Breast epithelium (tissue), 4 donors: ENCODE data around the gene BAIAP3. TPM values are rescaled to one million over a fixed set of nuclear protein-coding genes. Genes with fewer than 3 reads are reported as not detected.

Experiments used
- DNase-seq, 2 donors: peaks; one replicate each; pipeline ENCODE4 v3.0.0-alpha.2; 2019; ENCODE audit warnings: low spot score in 2 of 2
- H3K27ac ChIP-seq, 2 donors: fragments of 200-600 bp; sonication (generic) in 1 of 2; one replicate each; pipeline ENCODE4 v1.5.1; 2016 to 2019; ENCODE audit warnings: mild to moderate bottlenecking in 1 of 2
- H3K27me3 ChIP-seq, 2 donors: fragments of 200-600 bp; sonication (generic) in 1 of 2; one replicate each; pipeline versions ENCODE4 v1.5.1 to v1.6.0; 2017 to 2019; ENCODE audit warnings: control low read depth in 1 of 2, mild to moderate bottlenecking in 1 of 2
- H3K36me3 ChIP-seq: fragments of 200-600 bp; one replicate; pipeline ENCODE4 v1.5.1; 2019
- H3K4me1 ChIP-seq, 2 donors: fragments of 200-600 bp; sonication (generic); one replicate each; pipeline ENCODE4 v1.5.1; 2016 to 2019; ENCODE audit warnings: control low read depth in 1 of 2
- H3K4me3 ChIP-seq, 3 donors: fragments of 200-600 bp; sonication (generic); 1 replicate in 2 of 3; 2 replicates in 1 of 3; pipeline ENCODE4 v1.5.1; 2016 to 2019; ENCODE audit warnings: mild to moderate bottlenecking in 3 of 3, moderate library complexity in 2 of 3
- H3K9me3 ChIP-seq, 2 donors: fragments of 200-600 bp; sonication (generic) in 1 of 2; one replicate each; pipeline ENCODE4 v1.5.1; 2016 to 2019; ENCODE audit warnings: control low read depth in 1 of 2
- POLR2A ChIP-seq: fragments of 450-650 bp; IDR thresholded peaks from one replicate; pipeline ENCODE4 v1.6.1; 2016; ENCODE audit warnings: antibody characterized with exemption, mild to moderate bottlenecking, moderate library complexity
- POLR2AphosphoS5 ChIP-seq, 3 donors: sonication (generic); formaldehyde crosslinking; IDR thresholded peaks; one replicate each; pipeline ENCODE4 v1.6.1; 2017; ENCODE audit warnings: antibody characterized with exemption in 3 of 3
- intact Hi-C: fragments of 100-400 bp; cut with DNase I; formaldehyde crosslinking; loops from one replicate; pipeline ENCODE4 v1.15.1; 2023; ENCODE audit warnings: low total_unique reads
- total RNA-seq, 3 donors: library from RNA; depleted of rRNA; stranded (reverse); fragments of >200 nt; gene quantifications; one replicate each; pipeline ENCODE4 v1.1.0, GENCODE V29; 2016
- TF ChIP-seq, protein P1 (sequence below), 3 donors: fragments of 450-650 bp; IDR thresholded peaks; one replicate each; pipeline ENCODE4 v1.5.1; 2016 to 2017; ENCODE audit warnings: antibody characterized with exemption in 3 of 3, mild to moderate bottlenecking in 3 of 3, moderate library complexity in 3 of 3

Gene BAIAP3
- total RNA-seq, 3 donors from 2014 or later, result 2.7 to 8.2 (median 7.3) TPM

GRCh38 chr16:1390239-1390779 is 56.9 kb downstream of the BAIAP3 start:
- Histone ChIP-seq H3K36me3 (no peaks in the 10 kb centered on the region), H3K9me3 (no peaks in the 10 kb centered on the region), H3K27me3 (no peaks in the 10 kb centered on the region), H3K27ac (no peak overlapping the region), H3K4me1 (no peaks in the 10 kb centered on the region), H3K4me3 (no peak overlapping the region)
- intact Hi-C loops, result no loop called here
- no peak for DNase-seq
- TF ChIP-seq, protein P1, sequence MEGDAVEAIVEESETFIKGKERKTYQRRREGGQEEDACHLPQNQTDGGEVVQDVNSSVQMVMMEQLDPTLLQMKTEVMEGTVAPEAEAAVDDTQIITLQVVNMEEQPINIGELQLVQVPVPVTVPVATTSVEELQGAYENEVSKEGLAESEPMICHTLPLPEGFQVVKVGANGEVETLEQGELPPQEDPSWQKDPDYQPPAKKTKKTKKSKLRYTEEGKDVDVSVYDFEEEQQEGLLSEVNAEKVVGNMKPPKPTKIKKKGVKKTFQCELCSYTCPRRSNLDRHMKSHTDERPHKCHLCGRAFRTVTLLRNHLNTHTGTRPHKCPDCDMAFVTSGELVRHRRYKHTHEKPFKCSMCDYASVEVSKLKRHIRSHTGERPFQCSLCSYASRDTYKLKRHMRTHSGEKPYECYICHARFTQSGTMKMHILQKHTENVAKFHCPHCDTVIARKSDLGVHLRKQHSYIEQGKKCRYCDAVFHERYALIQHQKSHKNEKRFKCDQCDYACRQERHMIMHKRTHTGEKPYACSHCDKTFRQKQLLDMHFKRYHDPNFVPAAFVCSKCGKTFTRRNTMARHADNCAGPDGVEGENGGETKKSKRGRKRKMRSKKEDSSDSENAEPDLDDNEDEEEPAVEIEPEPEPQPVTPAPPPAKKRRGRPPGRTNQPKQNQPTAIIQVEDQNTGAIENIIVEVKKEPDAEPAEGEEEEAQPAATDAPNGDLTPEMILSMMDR (IDR thresholded peaks at IDR 0.05), result no peak
- no peak for TF ChIP-seq POLR2A

DNA sequence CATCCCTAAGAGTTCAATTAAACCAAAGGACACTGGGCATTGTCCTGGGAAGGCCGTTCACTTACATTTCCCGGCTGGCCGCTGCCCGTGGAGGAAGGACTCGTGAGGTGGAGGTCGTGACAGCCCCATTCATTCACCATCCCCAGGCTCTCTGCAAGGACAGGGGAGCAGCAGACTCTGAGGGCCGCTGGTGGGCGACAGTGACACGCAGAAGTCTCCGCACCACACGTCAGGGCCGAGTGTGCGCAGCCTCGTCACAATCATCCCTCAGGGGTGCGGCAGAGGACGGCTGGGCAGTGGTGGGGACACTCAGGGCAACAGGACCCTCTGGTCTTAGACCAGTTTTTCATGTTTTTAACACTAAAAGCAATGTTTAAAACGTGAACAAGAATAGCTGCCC is 59.4 kb downstream of the BAIAP3 start:
- intact Hi-C loops, result no loop called here
- Histone ChIP-seq H3K27ac (no peak overlapping the region), H3K27me3 (no peaks in the 10 kb centered on the region), H3K4me3 (no peak overlapping the region), H3K9me3 (no peaks in the 10 kb centered on the region), H3K36me3 (no peaks in the 10 kb centered on the region), H3K4me1 (no peaks in the 10 kb centered on the region)
- DNase-seq, result no peak
- TF ChIP-seq POLR2AphosphoS5 (IDR thresholded peaks at IDR 0.05) (no peak), POLR2A (no peak)
- TF ChIP-seq, protein P1 (IDR thresholded peaks at IDR 0.05), result no peak

- Histone ChIP-seq H3K36me3 (no peaks in the 10 kb centered on the region), H3K27ac (no peak overlapping the region), H3K4me1 (no peaks in the 10 kb centered on the region), H3K4me3 (no peak overlapping the region), H3K27me3 (no peaks in the 10 kb centered on the region), H3K9me3 (no peaks in the 10 kb centered on the region)
- TF ChIP-seq POLR2A (no peak), POLR2AphosphoS5 (IDR thresholded peaks at IDR 0.05) (no peak)
- TF ChIP-seq, protein P1 (IDR thresholded peaks at IDR 0.05), result no peak
- intact Hi-C loops, result no loop called here
- no peak for DNase-seq
Observed at GRCh38 chr16:1393613-1394176, 60.2 kb downstream of the BAIAP3 start.

- Histone ChIP-seq H3K9me3 (no peaks in the 10 kb centered on the region), H3K4me3 (no peak overlapping the region), H3K27me3 (no peaks in the 10 kb centered on the region), H3K4me1 (no peaks in the 10 kb centered on the region), H3K27ac (no peak overlapping the region), H3K36me3 (no peaks in the 10 kb centered on the region)
- intact Hi-C loops, result no loop called here
- DNase-seq, result no peak
- TF ChIP-seq POLR2AphosphoS5 (IDR thresholded peaks at IDR 0.05), result no peak
- TF ChIP-seq, protein P1 (IDR thresholded peaks at IDR 0.05), result no peak
- TF ChIP-seq POLR2A, result no peak
Observed at GRCh38 chr16:1394367-1394951, 61.0 kb downstream of the BAIAP3 start.

DNA sequence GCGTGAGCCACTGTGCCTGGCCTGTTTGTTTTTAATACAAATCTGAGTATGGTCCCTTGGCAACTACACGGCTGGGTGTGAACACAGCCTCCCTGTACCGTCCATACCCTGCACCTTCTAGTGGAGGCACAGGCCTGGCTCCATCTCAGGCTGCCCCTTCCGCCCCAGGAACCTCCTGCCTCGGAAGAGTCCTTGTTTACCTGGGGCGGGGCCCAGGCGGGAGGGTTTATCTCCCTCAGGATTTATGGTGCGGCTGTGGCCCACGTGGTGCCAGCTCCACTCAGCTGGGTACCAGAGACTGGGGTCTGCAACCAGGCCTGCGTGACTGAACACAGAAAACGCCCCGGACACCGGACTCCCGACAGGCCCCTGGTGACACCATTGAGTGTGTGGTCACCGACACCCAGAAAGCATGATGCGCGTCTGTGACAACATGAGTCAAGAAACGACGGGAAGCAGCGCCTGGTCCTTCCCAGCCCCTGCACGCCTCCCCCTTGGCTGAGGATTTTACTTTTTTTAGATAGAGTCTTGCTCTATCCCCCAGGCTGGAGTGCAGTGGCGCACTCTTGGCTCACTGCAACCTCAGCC is 62.1 kb downstream of the BAIAP3 start:
- H3K4me1 ChIP-seq, result no peaks in the 10 kb centered on the region
- TF ChIP-seq, protein P1 (IDR thresholded peaks at IDR 0.05), result no peak
- TF ChIP-seq POLR2AphosphoS5 (IDR thresholded peaks at IDR 0.05), result no peak
- TF ChIP-seq POLR2A, result no peak
- no peak overlapping the region for H3K4me3 ChIP-seq
- intact Hi-C loops, result no loop called here
- no peaks in the 10 kb centered on the region for H3K9me3 ChIP-seq
- no peak overlapping the region for H3K27ac ChIP-seq
- H3K36me3 ChIP-seq, result no peaks in the 10 kb centered on the region
- no peak for DNase-seq
- H3K27me3 ChIP-seq, result no peaks in the 10 kb centered on the region
